NCI-H524 treated with DMSO at 0.1 percent for 48 hours (cell line): ENCODE results near the gene LYPD8.

Experiments
- DNase-seq: peaks from one replicate; lab custom pipeline; 2025; lab: John Stamatoyannopoulos, UW

Gene LYPD8

GRCh38 chr1:248697907-248698306 is 57.7 kb downstream of the LYPD8 start:
- DNase-seq: no peak

- no peak for DNase-seq
Measured at GRCh38 chr1:248696774-248697173, 58.8 kb downstream of the LYPD8 start.

GRCh38 chr1:248696261-248696660 is 59.3 kb downstream of the LYPD8 start:
- DNase-seq: no peak

DNA sequence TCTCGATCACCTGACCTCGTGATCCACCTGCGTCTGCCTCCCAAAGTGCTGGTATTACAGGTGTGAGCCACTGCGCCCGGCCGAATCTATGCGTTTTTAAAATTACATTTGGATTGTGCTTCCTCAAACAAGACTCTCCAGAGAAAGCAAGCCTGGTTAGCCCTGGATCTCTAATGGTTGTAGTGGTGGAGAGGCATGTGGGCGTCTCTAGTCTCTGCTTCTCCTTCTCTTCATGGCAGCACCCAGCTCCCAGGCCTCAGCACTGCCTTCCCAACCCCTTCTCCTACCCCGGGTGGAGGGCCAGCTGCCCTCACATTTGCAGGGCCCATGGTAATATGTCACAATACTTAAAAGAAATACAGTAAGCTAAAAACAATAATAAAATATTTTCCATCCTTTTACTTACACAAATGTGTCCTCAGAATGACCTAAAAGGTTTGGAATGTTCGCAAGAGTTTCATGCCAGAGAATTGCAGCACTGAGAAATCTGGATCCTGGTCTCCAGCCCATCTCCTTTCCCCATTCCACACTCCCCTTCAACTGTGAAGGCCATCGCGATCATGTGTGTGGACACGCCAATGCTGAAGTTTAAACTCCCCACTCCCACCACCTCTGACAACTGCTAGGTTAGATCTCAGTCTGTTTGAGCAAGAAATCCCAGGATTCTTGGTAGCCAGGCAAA is 60.0 kb downstream of the LYPD8 start:
- DNase-seq: no peak

DNA sequence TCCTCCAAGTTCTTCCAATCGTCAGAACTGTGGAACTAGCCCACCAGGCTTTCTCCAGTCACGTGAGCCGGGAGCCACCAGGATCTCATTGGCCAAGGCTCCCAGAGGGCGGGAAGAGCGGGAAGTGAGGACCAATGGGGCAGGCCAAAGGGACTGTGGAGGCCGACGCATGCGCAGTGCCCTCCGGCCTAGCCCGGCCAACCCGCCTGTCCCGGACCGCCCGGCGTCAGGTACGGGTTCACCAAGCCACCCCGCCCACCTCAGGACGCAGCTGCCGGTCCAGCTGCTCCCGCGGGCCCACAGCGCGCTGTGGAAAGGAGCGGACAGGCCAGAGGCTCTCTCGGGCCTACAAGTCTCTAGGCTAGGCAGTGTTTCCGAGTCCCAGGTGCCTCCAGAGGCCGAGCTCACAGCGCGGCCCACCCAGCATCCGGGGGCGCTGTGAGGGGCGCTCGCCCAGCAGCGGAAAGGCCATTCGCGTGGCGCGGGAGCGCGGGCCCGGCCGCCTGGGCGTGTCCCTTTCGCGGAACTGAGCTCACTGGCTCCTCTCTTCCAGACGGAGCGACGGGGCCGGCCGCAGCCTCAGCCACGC is 63.9 kb downstream of the LYPD8 start:
- no peak for DNase-seq
